Epithelial cell of proximal tubule (primary cell): ENCODE data around the gene C1orf167. TPM values are rescaled to one million over a fixed set of nuclear protein-coding genes. Genes with fewer than 3 reads are reported as not detected.

ENCODE experiments used
- DNase-seq: peaks from one replicate; pipeline ENCODE4 v3.0.0-alpha.2; 2011; ENCODE audit warnings: low read depth
- H3K4me3 ChIP-seq: 2 replicates; pipeline ENCODE4 v1.5.1; 2011; ENCODE audit warnings: low read depth, mild to moderate bottlenecking, low read length
- CTCF ChIP-seq: conservative IDR thresholded peaks from 2 replicates; pipeline ENCODE4 v1.5.1; 2012; ENCODE audit warnings: low read depth, mild to moderate bottlenecking, low read length
- total RNA-seq: library from RNA; depleted of rRNA; stranded (reverse); fragments of >200 nt; gene quantifications from 2 replicates; pipeline ENCODE4 v1.2.3, GENCODE V29; 2015

Gene C1orf167
- total RNA-seq, 1 donor from 2014 or later = not detected

- DNase-seq = no peak
- no peak for TF ChIP-seq CTCF
- H3K4me3 ChIP-seq = peak overlapping the region; percentile 84
Measured at GRCh38 chr1:11807133-11807532, 45.1 kb downstream of the C1orf167 start.

GRCh38 chr1:11813021-11813420 lies 51.0 kb downstream of the C1orf167 start:
- no peak overlapping the region for H3K4me3 ChIP-seq
- no peak for TF ChIP-seq CTCF
- no peak for DNase-seq

- no peak overlapping the region for H3K4me3 ChIP-seq
- TF ChIP-seq CTCF = no peak
- DNase-seq = no peak
Measured at GRCh38 chr1:11817192-11817591, 55.2 kb downstream of the C1orf167 start.

- no peak for DNase-seq
- no peak overlapping the region for H3K4me3 ChIP-seq
- TF ChIP-seq CTCF = no peak
Measured at GRCh38 chr1:11822091-11822490, 60.1 kb downstream of the C1orf167 start.

GRCh38 chr1:11823366-11824137 lies 61.6 kb downstream of the C1orf167 start:
- no peak for DNase-seq
- TF ChIP-seq CTCF = no peak
- H3K4me3 ChIP-seq = no peak overlapping the region

GRCh38 chr1:11825131-11825530 lies 63.1 kb downstream of the C1orf167 start:
- no peak overlapping the region for H3K4me3 ChIP-seq
- TF ChIP-seq CTCF = no peak
- DNase-seq = no peak

- TF ChIP-seq CTCF = no peak
- DNase-seq = no peak
Measured at GRCh38 chr1:11826946-11827345, 65.0 kb downstream of the C1orf167 start.

More at GRCh38 chr1:11826946-11827345, 65.0 kb downstream of the C1orf167 start:
- H3K4me3 ChIP-seq = no peak overlapping the region
